HG02610 (cell line): ENCODE results near the gene IMPDH2.
A peak's percentile ranks its signal among the peaks of the same experiment; 100 is the strongest.

ENCODE experiments used
- ATAC-seq: cut with Tn5 transposase; IDR thresholded peaks from one replicate; pipeline ENCODE4 v1.9.1; 2021; ENCODE audit warnings: mild to moderate bottlenecking, moderate library complexity; ENCODE audit not compliant: unreplicated experiment

Gene IMPDH2

GRCh38 chr3:49028673-49029562, at the start of gene IMPDH2:
TSS of gene IMPDH2 (minus strand) at chr3:49029398. CDS start at chr3:49029350, 48 bp downstream.
- ATAC-seq: peak; percentile 88

- no peak for ATAC-seq
Observed at GRCh38 chr3:49076646-49077045, 47.4 kb upstream of the IMPDH2 start.

GRCh38 chr3:49076116-49076515, 46.9 kb upstream of the IMPDH2 start:
- no peak for ATAC-seq

GRCh38 chr3:49058011-49058410, 28.8 kb upstream of the IMPDH2 start:
- no peak for ATAC-seq

- no peak for ATAC-seq
Observed at GRCh38 chr3:49057268-49057667, 28.1 kb upstream of the IMPDH2 start.

- ATAC-seq: no peak
Observed at GRCh38 chr3:49054344-49054862, 25.2 kb upstream of the IMPDH2 start.

GRCh38 chr3:49053543-49053942, 24.3 kb upstream of the IMPDH2 start:
- no peak for ATAC-seq

GRCh38 chr3:49035281-49035680, 6.1 kb upstream of the IMPDH2 start:
- no peak for ATAC-seq

- ATAC-seq: no peak
Observed at GRCh38 chr3:49034650-49035049, 5.5 kb upstream of the IMPDH2 start.

GRCh38 chr3:49032646-49033304, 3.6 kb upstream of the IMPDH2 start:
- ATAC-seq: no peak

- ATAC-seq: no peak
Observed at GRCh38 chr3:49030321-49030720, 1.1 kb upstream of the IMPDH2 start.

- ATAC-seq: no peak
Observed at GRCh38 chr3:49029563-49029884, 326 bp upstream of the IMPDH2 start.

GRCh38 chr3:49028298-49028672, 913 bp downstream of the IMPDH2 start:
- ATAC-seq: no peak

- ATAC-seq: no peak
Observed at GRCh38 chr3:49027634-49028033, 1.6 kb downstream of the IMPDH2 start.

GRCh38 chr3:49026536-49026935, 2.7 kb downstream of the IMPDH2 start:
- no peak for ATAC-seq

- ATAC-seq: no peak
Observed at GRCh38 chr3:49025793-49026520, 3.2 kb downstream of the IMPDH2 start.

GRCh38 chr3:49025005-49025792, 4.0 kb downstream of the IMPDH2 start:
- ATAC-seq: no peak

GRCh38 chr3:49024449-49024848, 4.7 kb downstream of the IMPDH2 start:
- ATAC-seq: no peak

GRCh38 chr3:49023775-49024174, 5.4 kb downstream of the IMPDH2 start:
- no peak for ATAC-seq

GRCh38 chr3:49022688-49023171, 6.5 kb downstream of the IMPDH2 start:
- ATAC-seq: no peak
